PC-3 (cell line): ENCODE results near the gene COQ3. TPM values are rescaled to one million over a fixed set of nuclear protein-coding genes. Genes with fewer than 3 reads are reported as not detected.
A peak's percentile ranks its signal among the peaks of the same experiment; 100 is the strongest.

ENCODE experiments used
- ATAC-seq: fragments of 200-7000 bp; cut with Tn5 transposase; 2 replicates; pipeline ENCODE4 v1.9.1; 2020; ENCODE audit warnings: mild to moderate bottlenecking, moderate library complexity
- BruUV-seq: library from RNA; stranded (reverse); fragments of 400-500 nt; replicated peaks from 2 replicates; lab custom pipeline; 2021; lab: Mats Ljungman, UMichigan
- CTCF ChIA-PET: fragments of 300-600 bp; sonication (Branson Sonifier 250); formaldehyde crosslinking; loops from one replicate; lab custom pipeline; 2022; ENCODE audit warnings: antibody characterized with exemption; lab: Charles Lee
- POLR2A ChIA-PET: fragments of 300-600 bp; sonication (Branson Sonifier 250); formaldehyde crosslinking; loops from one replicate; lab custom pipeline; 2022; ENCODE audit warnings: antibody characterized with exemption; ENCODE audit not compliant: unreplicated experiment; lab: Charles Lee
- DNase-seq: peaks from one replicate; pipeline ENCODE4 v3.0.0-alpha.2; 2015
- H2AFZ ChIP-seq: fragments of 300-600 bp; sonication (generic); 2 replicates; pipeline ENCODE4 v1.6.0; 2016; ENCODE audit warnings: antibody characterized with exemption, low read length
- H3F3A ChIP-seq: fragments of 300-600 bp; sonication (generic); one replicate; pipeline ENCODE4 v1.6.0; 2017; ENCODE audit warnings: antibody characterized with exemption, low read length, control low read depth, mild to moderate bottlenecking; ENCODE audit not compliant: unreplicated experiment
- H3K27ac ChIP-seq: fragments of 300-600 bp; sonication (generic); 2 replicates; pipeline ENCODE4 v1.5.1; 2016; ENCODE audit warnings: mild to moderate bottlenecking, low read length
- H3K27me3 ChIP-seq: fragments of 300-600 bp; sonication (generic); 2 replicates; pipeline ENCODE4 v1.6.1; 2016; ENCODE audit warnings: low read length, mixed read lengths
- H3K36me3 ChIP-seq: fragments of 300-600 bp; sonication (generic); 2 replicates; pipeline ENCODE4 v1.6.1; 2016; ENCODE audit warnings: low read depth, mixed run types, low read length, mixed read lengths
- H3K4me1 ChIP-seq: fragments of 300-600 bp; sonication (generic); 2 replicates; pipeline ENCODE4 v1.5.1; 2016; ENCODE audit warnings: low read length; ENCODE audit not compliant: insufficient read depth
- H3K4me2 ChIP-seq: fragments of 300-600 bp; sonication (generic); 2 replicates; pipeline ENCODE4 v1.6.0; 2016; ENCODE audit warnings: low read length
- H3K4me3 ChIP-seq: fragments of 300-600 bp; sonication (generic); 2 replicates; pipeline ENCODE4 v1.5.1; 2016; ENCODE audit warnings: mild to moderate bottlenecking, low read length, mixed read lengths
- H3K79me2 ChIP-seq: fragments of 300-600 bp; sonication (generic); 2 replicates; pipeline ENCODE4 v1.6.1; 2017; ENCODE audit warnings: low read length, mixed read lengths
- H3K9ac ChIP-seq: fragments of 300-600 bp; sonication (generic); 2 replicates; pipeline ENCODE4 v1.6.0; 2016; ENCODE audit warnings: mild to moderate bottlenecking, low read length
- H3K9me2 ChIP-seq: fragments of 300-600 bp; sonication (generic); replicated peaks from 2 replicates; pipeline ENCODE4 v1.6.1; 2016; ENCODE audit warnings: mixed run types, low read length, mixed read lengths
- H3K9me3 ChIP-seq: fragments of 300-600 bp; sonication (generic); 2 replicates; pipeline ENCODE4 v1.6.1; 2016; ENCODE audit warnings: low read length, mixed read lengths
- H4K20me1 ChIP-seq: fragments of 300-600 bp; sonication (generic); 2 replicates; pipeline ENCODE4 v1.6.1; 2016; ENCODE audit warnings: low read length, mixed read lengths
- CTCF ChIP-seq: fragments of 300-600 bp; sonication (generic); conservative IDR thresholded peaks from 2 replicates; pipeline ENCODE4 v1.5.1; 2017; ENCODE audit warnings: antibody characterized with exemption, low read depth, mild to moderate bottlenecking, low read length
- EZH2 ChIP-seq: fragments of 300-600 bp; sonication (generic); IDR thresholded peaks from one replicate; pipeline ENCODE4 v1.6.1; 2017; ENCODE audit warnings: antibody characterized with exemption, mild to moderate bottlenecking, low read length; ENCODE audit not compliant: unreplicated experiment
- EZH2phosphoT487 ChIP-seq: fragments of 300-600 bp; sonication (generic); IDR thresholded peaks from 2 replicates; pipeline ENCODE4 v1.6.1; 2018; ENCODE audit warnings: mild to moderate bottlenecking, antibody characterized with exemption, low read length, borderline replicate concordance
- intact Hi-C: fragments of 100-400 bp; cut with micrococcal nuclease; formaldehyde crosslinking; loops from 2 replicates; pipeline ENCODE4 v1.9.0; 2023
- total RNA-seq: library from RNA; depleted of rRNA; stranded (reverse); fragments of >200 nt; gene quantifications from 2 replicates; pipeline ENCODE4 v1.2.3, GENCODE V29; 2014

The COQ3 gene
- total RNA-seq, 1 experiment from 2014 or later = 15.6 TPM

- peak overlapping the region; percentile 83; the same call in 1 of the 2 replicates for H3K27ac ChIP-seq
- intact Hi-C loops = loop anchor here (2.0 to 5.0 kb wide), 2 partner anchors 31 to 46 kb away; partner anchors contain the start of genes FAXC and PNISR
- no peaks in the 10 kb centered on the region for H3K4me1 ChIP-seq
- H3F3A ChIP-seq = no peaks in the 10 kb centered on the region
- no TSS peak for BruUV-seq
- no peaks in the 10 kb centered on the region for H3K9me2 ChIP-seq
- DNase-seq (no peak), ATAC-seq (peak; percentile 27)
- H3K79me2 ChIP-seq = no peaks in the 10 kb centered on the region
- no peaks in the 10 kb centered on the region for H3K9me3 ChIP-seq
- H2AFZ ChIP-seq = peak overlapping the region; percentile 95
- no peaks in the 10 kb centered on the region for H3K36me3 ChIP-seq
- peak overlapping the region; percentile 95 for H3K9ac ChIP-seq
- H4K20me1 ChIP-seq = no peaks in the 10 kb centered on the region
- POLR2A ChIA-PET = interaction anchor here (1.0 kb wide), 1 partner anchor 9 kb away, joined by 4 read pairs; no protein-coding TSS in a partner anchor
- H3K4me3 ChIP-seq = peak overlapping the region; percentile 97
- CTCF ChIA-PET = interaction anchor here (0.7 to 1.2 kb wide), 2 partner anchors 49 to 59 kb away, joined by 5 to 11 read pairs; no protein-coding TSS in a partner anchor
- TF ChIP-seq EZH2phosphoT487 (no peak), EZH2 (no peak), CTCF (no peak)
- peak overlapping the region; percentile 85 for H3K4me2 ChIP-seq
- H3K27me3 ChIP-seq = no peaks in the 10 kb centered on the region
Observed at GRCh38 chr6:99393366-99393697, 663 bp downstream of the COQ3 start.

GRCh38 chr6:99390896-99391295, 3.1 kb downstream of the COQ3 start:
- Histone ChIP-seq H3F3A (no peaks in the 10 kb centered on the region), H4K20me1 (no peaks in the 10 kb centered on the region), H3K79me2 (no peaks in the 10 kb centered on the region), H3K9me3 (no peaks in the 10 kb centered on the region), H3K36me3 (no peaks in the 10 kb centered on the region), H2AFZ (no peak overlapping the region), H3K4me1 (no peaks in the 10 kb centered on the region), H3K4me3 (no peak overlapping the region), H3K9me2 (no peaks in the 10 kb centered on the region), H3K27me3 (no peaks in the 10 kb centered on the region), H3K27ac (no peak overlapping the region), H3K9ac (no peak overlapping the region), H3K4me2 (no peak overlapping the region)
- intact Hi-C loops = loop anchor here (5.0 kb wide), 1 partner anchor 44 kb away; the partner anchor contains the start of gene FAXC
- no TSS peak for BruUV-seq
- ChIA-PET CTCF (no interaction called here), POLR2A (no interaction called here)
- no peak for DNase-seq
- ATAC-seq = no peak
- no peak for TF ChIP-seq EZH2phosphoT487
- TF ChIP-seq CTCF = no peak
- TF ChIP-seq EZH2 = no peak

- Histone ChIP-seq H3K9me3 (no peaks in the 10 kb centered on the region), H2AFZ (no peak overlapping the region), H3K36me3 (no peaks in the 10 kb centered on the region), H3K9me2 (no peaks in the 10 kb centered on the region), H3F3A (no peaks in the 10 kb centered on the region), H3K79me2 (no peaks in the 10 kb centered on the region), H4K20me1 (no peaks in the 10 kb centered on the region), H3K27me3 (no peaks in the 10 kb centered on the region), H3K9ac (no peak overlapping the region), H3K4me3 (no peak overlapping the region), H3K4me1 (no peaks in the 10 kb centered on the region), H3K4me2 (no peak overlapping the region), H3K27ac (no peak overlapping the region)
- ATAC-seq = no peak
- no TSS peak for BruUV-seq
- ChIA-PET CTCF (no interaction called here), POLR2A (no interaction called here)
- intact Hi-C loops = no loop called here
- TF ChIP-seq CTCF (no peak), EZH2phosphoT487 (no peak), EZH2 (no peak)
- DNase-seq = no peak
Observed at GRCh38 chr6:99384507-99384906, 9.5 kb downstream of the COQ3 start.
